Epithelial cell of proximal tubule (primary cell): ENCODE measurements around the gene ASPG. TPM values are rescaled to one million over a fixed set of nuclear protein-coding genes. Genes with fewer than 3 reads are reported as not detected.
"Not testable (repeated sequence)": the region's sequence is repeated elsewhere in the genome, so short reads cannot be mapped to it uniquely, and the experiment has no call there.

Experiments
- DNase-seq: peaks from one replicate; pipeline ENCODE4 v3.0.0-alpha.2; 2011; ENCODE audit warnings: low read depth
- H3K4me3 ChIP-seq: 2 replicates; pipeline ENCODE4 v1.5.1; 2011; ENCODE audit warnings: low read depth, mild to moderate bottlenecking, low read length
- total RNA-seq: library from RNA; depleted of rRNA; stranded (reverse); fragments of >200 nt; gene quantifications from 2 replicates; pipeline ENCODE4 v1.2.3, GENCODE V29; 2015
- TF ChIP-seq, protein P1 (sequence below): conservative IDR thresholded peaks from 2 replicates; pipeline ENCODE4 v1.5.1; 2012; ENCODE audit warnings: low read depth, mild to moderate bottlenecking, low read length

ASPG gene
- total RNA-seq, 1 donor from 2014 or later = not detected

DNA sequence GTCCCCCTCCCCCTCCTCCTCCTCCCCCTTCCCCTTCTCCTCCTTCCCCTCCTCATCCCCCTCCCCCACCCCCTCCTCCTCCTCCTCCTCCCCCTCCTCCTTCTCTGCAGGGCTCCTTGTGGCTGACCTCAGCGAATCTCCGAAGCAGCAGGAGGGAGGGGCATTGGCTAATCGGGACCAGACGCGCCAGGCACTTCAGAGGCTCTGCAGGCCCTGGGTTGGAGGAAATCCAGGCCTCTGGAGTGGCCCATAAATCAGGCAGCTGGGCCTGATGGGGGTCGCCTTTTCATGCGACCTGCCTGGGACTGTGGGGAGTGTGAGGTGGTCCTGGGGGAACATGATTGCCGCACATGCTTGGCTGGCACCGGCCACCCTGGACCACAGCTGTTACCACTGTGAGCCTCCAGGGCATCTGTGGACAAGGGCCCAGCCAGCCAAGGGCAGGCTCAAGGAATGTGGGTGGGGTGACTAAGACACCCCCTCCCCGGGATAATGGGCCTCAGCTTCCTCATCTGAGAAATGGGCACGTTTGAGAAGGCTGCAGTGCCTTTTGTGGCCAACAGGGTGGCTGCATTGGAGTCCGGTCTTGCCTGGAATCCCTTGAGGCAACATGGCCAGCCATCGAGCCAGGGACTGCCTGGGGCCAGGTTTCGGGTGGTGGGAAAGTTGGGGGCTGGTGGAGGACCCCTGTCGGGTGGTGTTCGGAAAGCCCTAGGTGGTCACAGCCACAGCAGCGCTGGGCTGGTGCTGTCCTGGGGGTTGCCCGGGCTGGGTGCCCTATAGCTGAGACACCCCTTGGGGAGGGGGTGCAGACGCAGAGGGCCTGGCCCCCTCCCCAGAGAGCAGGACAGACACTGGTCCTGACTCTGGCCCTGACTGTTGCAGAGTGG lies 64.9 kb downstream of the ASPG start:
- H3K4me3 ChIP-seq = no peak overlapping the region
- TF ChIP-seq, protein P1, sequence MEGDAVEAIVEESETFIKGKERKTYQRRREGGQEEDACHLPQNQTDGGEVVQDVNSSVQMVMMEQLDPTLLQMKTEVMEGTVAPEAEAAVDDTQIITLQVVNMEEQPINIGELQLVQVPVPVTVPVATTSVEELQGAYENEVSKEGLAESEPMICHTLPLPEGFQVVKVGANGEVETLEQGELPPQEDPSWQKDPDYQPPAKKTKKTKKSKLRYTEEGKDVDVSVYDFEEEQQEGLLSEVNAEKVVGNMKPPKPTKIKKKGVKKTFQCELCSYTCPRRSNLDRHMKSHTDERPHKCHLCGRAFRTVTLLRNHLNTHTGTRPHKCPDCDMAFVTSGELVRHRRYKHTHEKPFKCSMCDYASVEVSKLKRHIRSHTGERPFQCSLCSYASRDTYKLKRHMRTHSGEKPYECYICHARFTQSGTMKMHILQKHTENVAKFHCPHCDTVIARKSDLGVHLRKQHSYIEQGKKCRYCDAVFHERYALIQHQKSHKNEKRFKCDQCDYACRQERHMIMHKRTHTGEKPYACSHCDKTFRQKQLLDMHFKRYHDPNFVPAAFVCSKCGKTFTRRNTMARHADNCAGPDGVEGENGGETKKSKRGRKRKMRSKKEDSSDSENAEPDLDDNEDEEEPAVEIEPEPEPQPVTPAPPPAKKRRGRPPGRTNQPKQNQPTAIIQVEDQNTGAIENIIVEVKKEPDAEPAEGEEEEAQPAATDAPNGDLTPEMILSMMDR = no peak
- DNase-seq = no peak

DNA sequence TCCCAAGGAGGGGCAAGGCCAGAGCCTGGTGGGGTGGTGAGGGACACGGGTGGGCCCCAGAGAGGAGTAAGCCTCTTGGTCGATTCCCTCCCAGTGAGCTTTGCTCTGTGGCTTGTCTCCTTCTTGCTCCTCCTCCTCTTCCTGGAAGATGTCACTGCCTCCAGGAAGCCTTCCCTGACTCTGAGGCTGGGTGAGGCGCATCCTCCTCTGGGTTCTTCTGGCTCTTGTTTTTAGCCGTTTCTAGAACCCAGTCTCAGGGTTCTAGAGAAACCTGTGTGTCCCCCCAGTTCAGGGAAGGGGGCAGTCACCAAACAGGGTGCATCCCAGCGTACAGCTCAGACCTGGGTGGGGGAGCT lies 65.5 kb downstream of the ASPG start:
- no peak for DNase-seq

DNA sequence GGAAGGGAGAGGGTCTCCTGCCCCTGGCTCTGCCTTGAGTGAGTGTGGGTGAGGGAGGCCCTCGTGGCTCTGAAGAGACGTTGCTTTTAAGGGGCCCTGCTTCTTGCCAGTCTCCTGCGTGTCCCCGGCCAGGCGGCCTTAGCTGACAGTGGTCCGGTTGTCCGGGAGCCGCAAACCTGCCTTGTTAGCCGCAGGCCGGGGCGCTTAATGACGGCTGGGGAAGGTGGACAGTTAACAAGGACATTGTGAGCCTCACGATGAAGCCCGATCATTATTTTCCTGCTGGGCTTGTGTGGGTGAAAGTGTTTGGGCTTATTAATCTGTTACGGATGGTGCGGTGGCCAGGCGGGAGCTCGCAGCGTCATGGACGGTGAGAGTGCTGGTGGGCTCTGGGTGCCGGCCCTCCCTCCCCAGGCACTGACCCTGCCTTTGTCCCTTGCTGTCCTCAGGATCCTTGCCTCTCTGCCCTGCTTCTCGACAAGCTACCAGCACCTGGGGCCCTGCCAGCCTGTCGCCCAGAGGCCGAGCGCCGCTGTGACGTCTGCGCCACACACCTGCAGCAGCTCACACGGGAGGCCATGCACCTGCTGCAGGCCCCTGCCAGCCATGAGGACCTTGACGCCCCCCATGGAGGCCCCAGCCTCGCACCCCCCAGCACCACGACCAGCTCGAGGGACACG lies 66.2 kb downstream of the ASPG start:
- no peak overlapping the region for H3K4me3 ChIP-seq

More for the DNA sequence above, 65.5 kb downstream of the ASPG start:
- TF ChIP-seq, protein P1 = no peak
- no peak overlapping the region for H3K4me3 ChIP-seq

DNA sequence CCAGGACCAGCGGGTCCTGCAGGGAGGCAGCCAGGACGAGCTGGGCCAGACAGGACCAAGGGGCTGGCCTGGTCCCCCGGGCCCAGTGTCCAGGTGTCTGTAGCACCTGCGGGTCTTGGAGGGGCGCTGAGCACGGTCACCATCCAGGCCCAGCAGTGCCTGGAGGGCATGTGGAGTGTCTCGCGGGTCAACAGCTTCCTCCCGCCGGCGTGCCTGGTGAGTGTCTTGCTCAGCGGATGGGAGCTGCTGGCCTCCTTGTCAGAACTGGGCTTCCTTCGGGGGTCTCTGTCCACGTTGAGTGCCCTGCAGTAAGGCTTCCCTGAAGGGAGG lies 66.7 kb downstream of the ASPG start:
- TF ChIP-seq, protein P1 = no peak

More for the DNA sequence above, 66.2 kb downstream of the ASPG start:
- TF ChIP-seq, protein P1 = no peak
- no peak for DNase-seq

DNA sequence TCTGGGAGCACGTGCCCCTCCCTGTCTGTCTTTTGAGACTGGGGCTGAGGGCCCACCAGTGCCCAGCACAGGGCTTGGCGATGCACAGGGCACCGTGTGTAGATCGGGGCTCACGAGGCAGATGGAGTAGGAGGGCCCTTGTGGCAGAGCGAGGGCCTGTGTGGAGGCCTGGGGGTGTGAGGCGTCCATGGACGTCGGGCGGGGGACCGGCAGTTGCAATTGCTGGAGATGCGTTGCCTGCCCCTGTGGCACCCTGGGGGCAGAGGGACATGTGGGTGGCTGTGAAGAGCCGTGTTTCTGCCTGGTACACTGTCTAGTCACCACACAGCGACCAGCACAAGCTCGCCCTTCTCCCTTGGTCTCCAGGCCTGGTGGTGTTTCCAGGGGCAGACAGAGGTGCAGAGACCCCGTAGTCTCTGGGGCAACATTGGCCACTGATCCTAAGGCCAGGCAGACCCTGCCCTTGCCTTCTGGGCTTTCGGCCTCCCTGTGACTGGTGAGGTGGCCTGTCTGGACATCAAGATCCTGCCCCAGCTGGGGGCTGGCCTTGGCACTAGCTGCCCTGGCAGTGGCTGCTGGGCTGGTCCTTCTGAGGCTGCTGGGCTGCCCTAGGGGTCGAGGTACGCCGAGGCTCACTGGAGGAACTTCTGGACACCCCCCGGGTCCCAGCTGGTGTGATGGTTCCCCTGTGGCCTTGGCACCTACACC lies 67.3 kb downstream of the ASPG start:
- TF ChIP-seq, protein P1 = no peak
- DNase-seq = no peak
- H3K4me3 ChIP-seq = no peak overlapping the region

More for the DNA sequence above, 66.7 kb downstream of the ASPG start:
- DNase-seq = no peak
- no peak overlapping the region for H3K4me3 ChIP-seq

DNA sequence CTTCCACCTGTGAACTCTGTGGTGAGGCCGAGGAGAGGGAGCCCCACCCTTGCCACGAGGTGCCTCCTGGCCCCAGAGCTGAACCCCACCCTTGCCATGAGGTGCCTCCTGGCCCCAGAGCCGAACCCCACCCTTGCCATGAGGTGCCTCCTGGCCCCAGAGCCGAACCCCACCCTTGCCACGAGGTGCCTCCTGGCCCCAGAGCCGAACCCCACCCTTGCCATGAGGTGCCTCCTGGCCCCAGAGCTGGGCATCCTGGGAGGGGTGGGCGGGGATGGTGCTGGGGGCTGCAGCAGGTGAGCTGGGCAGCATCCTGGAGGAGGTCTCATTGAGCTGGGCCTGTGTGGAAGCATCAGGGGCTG lies 67.9 kb downstream of the ASPG start:
- not testable (repeated sequence) for DNase-seq, H3K4me3 ChIP-seq

DNA sequence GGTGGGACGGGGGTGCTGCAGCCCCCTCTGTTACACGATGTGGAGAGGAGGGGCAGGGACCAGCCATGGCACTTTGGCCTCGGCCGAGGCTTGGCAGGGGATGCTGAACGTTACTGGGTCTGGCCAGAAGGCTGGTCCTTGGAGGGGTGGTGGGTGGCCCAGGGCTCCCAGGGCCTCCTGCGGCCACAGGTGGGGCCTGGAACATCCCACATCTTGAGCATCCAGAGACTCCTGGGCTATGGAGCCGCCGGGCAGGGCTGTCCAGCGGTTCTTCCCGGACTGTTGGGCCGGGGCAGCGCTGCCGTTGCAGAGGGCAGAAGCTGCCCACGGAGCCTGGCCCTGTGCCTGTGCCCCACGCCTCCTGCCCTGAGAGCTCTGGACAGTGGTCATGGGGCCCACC lies 68.7 kb downstream of the ASPG start:
- no peak for DNase-seq
- no peak overlapping the region for H3K4me3 ChIP-seq
- TF ChIP-seq, protein P1 = no peak
